Endothelial cell of umbilical vein (primary cell): ENCODE measurements around the gene IGFBP4. TPM values are rescaled to one million over a fixed set of nuclear protein-coding genes. Genes with fewer than 3 reads are reported as not detected.

Source experiments
- BruUV-seq: library from RNA; stranded (reverse); fragments of 400-500 nt; replicated peaks from 2 replicates; lab custom pipeline; 2021; lab: Mats Ljungman, UMichigan
- CTCF ChIA-PET: fragments of 300-600, 350-600 bp; sonication (Branson Sonifier 250); formaldehyde crosslinking; loops from one replicate; lab custom pipeline; 2021; ENCODE audit warnings: antibody characterized with exemption, inconsistent platforms; lab: Charles Lee
- POLR2A ChIA-PET: fragments of 300-600, 350-600 bp; sonication (Branson Sonifier 250); formaldehyde crosslinking; loops from one replicate; lab custom pipeline; 2021; ENCODE audit warnings: antibody characterized with exemption, inconsistent platforms; lab: Charles Lee
- DNase-seq: peaks from one replicate; pipeline ENCODE4 v3.0.0-alpha.2; 2011; ENCODE audit warnings: low read depth, low spot score
- FAIRE-seq: peaks from 2 replicates; lab custom pipeline; 2011; peaks lifted over from hg19 to GRCh38; lab: Jason Lieb, UNC
- H2AFZ ChIP-seq: 2 replicates; pipeline ENCODE4 v1.6.0; 2012; ENCODE audit warnings: low read depth, low read length, control low read depth, inconsistent platforms
- H3K27ac ChIP-seq: 2 replicates; pipeline ENCODE4 v1.5.1; 2011; ENCODE audit warnings: low read depth, mild to moderate bottlenecking, control low read depth, low read length, moderate library complexity; ENCODE audit not compliant: insufficient read depth
- H3K27me3 ChIP-seq, 2 experiments: 2 replicates each; pipeline versions ENCODE4 v1.6.0 to v1.6.1; 2011; ENCODE audit warnings: low read length in 2 of 2, mixed read lengths in 1 of 2; ENCODE audit not compliant: control insufficient read depth in 2 of 2, insufficient read depth in 2 of 2
- H3K36me3 ChIP-seq, 2 experiments: 2 replicates in 1 of 2; 3 replicates in 1 of 2; pipeline ENCODE4 v1.5.1; 2011; ENCODE audit warnings: low read length in 2 of 2, mild to moderate bottlenecking in 1 of 2, moderate library complexity in 1 of 2; ENCODE audit not compliant: control insufficient read depth in 2 of 2, insufficient read depth in 2 of 2; ENCODE audit errors: extremely low read depth in 1 of 2
- H3K4me1 ChIP-seq: 3 replicates; pipeline ENCODE4 v1.5.1; 2011; ENCODE audit warnings: mild to moderate bottlenecking, low read length; ENCODE audit not compliant: control insufficient read depth, insufficient read depth; ENCODE audit errors: extremely low read depth
- H3K4me2 ChIP-seq: 2 replicates; pipeline ENCODE4 v1.6.1; 2011; ENCODE audit warnings: low read length, control low read depth, mixed read lengths; ENCODE audit not compliant: insufficient read depth
- H3K4me3 ChIP-seq, 3 experiments: fragments of 200-600 bp in 1 of 3; sonication (generic), shearing (Covaris generic) in 1 of 3; replicated peaks in 1 of 3; 2 replicates each; pipeline ENCODE4 v1.5.1; 2011 to 2016; ENCODE audit warnings: control low read depth in 3 of 3, low read length in 3 of 3, mild to moderate bottlenecking in 2 of 3, inconsistent platforms in 1 of 3, low read depth in 1 of 3, moderate library complexity in 1 of 3; ENCODE audit not compliant: insufficient read depth in 1 of 3
- H3K79me2 ChIP-seq: 2 replicates; pipeline ENCODE4 v1.6.0; 2012; ENCODE audit warnings: low read length, inconsistent platforms; ENCODE audit not compliant: control insufficient read depth, insufficient read depth
- H3K9ac ChIP-seq: replicated peaks from 2 replicates; pipeline ENCODE3; 2011; ENCODE audit warnings: low read length, control low read depth; ENCODE audit not compliant: insufficient read depth; ENCODE audit errors: extremely low read depth
- H3K9me1 ChIP-seq: replicated peaks from 3 replicates; pipeline ENCODE4 v1.6.0; 2011; ENCODE audit warnings: mild to moderate bottlenecking, low read length; ENCODE audit not compliant: control insufficient read depth, insufficient read depth; ENCODE audit errors: extremely low read depth
- H3K9me3 ChIP-seq: replicated peaks from 2 replicates; pipeline ENCODE4 v1.5.1; 2012; ENCODE audit warnings: low read length, inconsistent platforms; ENCODE audit not compliant: control insufficient read depth, insufficient read depth
- H4K20me1 ChIP-seq: replicated peaks from 2 replicates; pipeline ENCODE3; 2011; ENCODE audit warnings: mild to moderate bottlenecking, low read length; ENCODE audit not compliant: control insufficient read depth, insufficient read depth; ENCODE audit errors: extremely low read depth
- EZH2 ChIP-seq: IDR thresholded peaks from 2 replicates; pipeline ENCODE4 v1.6.1; 2012; ENCODE audit warnings: borderline replicate concordance, low read depth, mild to moderate bottlenecking, moderate library complexity, low read length, inconsistent platforms; ENCODE audit not compliant: severe bottlenecking
- FOS ChIP-seq: IDR thresholded peaks from 2 replicates; pipeline ENCODE4 v1.6.1; 2011; ENCODE audit warnings: mild to moderate bottlenecking, low read length, moderate library complexity, borderline replicate concordance; ENCODE audit not compliant: insufficient read depth
- GATA2 ChIP-seq: IDR thresholded peaks from 2 replicates; pipeline ENCODE4 v1.7.0; 2011; ENCODE audit warnings: low read depth, mild to moderate bottlenecking, moderate library complexity, mixed read lengths, low read length; ENCODE audit not compliant: insufficient read length, insufficient read depth
- JUN ChIP-seq: IDR thresholded peaks from 2 replicates; pipeline ENCODE4 v1.6.1; 2011; ENCODE audit warnings: borderline replicate concordance, low read depth; ENCODE audit not compliant: insufficient read length, insufficient read depth
- MYC ChIP-seq: IDR thresholded peaks from one replicate; pipeline ENCODE4 v1.6.1; 2011; ENCODE audit warnings: mild to moderate bottlenecking, low read depth, low read length
- POLR2A ChIP-seq: IDR thresholded peaks from 2 replicates; pipeline ENCODE4 v1.6.1; 2012; ENCODE audit warnings: low read depth, mild to moderate bottlenecking, control low read depth, low read length
- POLR2AphosphoS5 ChIP-seq: IDR thresholded peaks from 2 replicates; pipeline ENCODE4 v1.6.1; 2012; ENCODE audit warnings: low read depth, mild to moderate bottlenecking, control low read depth, low read length, moderate library complexity; ENCODE audit not compliant: insufficient read depth
- dilution Hi-C: fragments of 300-500 bp; cut with MboI; formaldehyde crosslinking; loops from one replicate; pipeline ENCODE4 v1.15.0; 2019; ENCODE audit warnings: low sequenced_read_pairs; ENCODE audit not compliant: extremely low pct_ligation_motif_present
- intact Hi-C: fragments of 100-400 bp; cut with micrococcal nuclease; formaldehyde crosslinking; loops from one replicate; pipeline ENCODE4 v1.10.0; 2022
- polyA plus RNA-seq, 4 experiments: library from polyadenylated mRNA; depleted of rRNA in 3 of 4; stranded (reverse) in 3 of 4; unstranded in 1 of 4; fragments of >200 nt; gene quantifications; 2 replicates each; pipeline versions ENCODE4 v1.2.1 to v1.2.3, GENCODE V29; 2011 to 2012; ENCODE audit warnings: missing spikeins in 1 of 4
- total RNA-seq: library from RNA; stranded (reverse); gene quantifications from 2 replicates; pipeline ENCODE4 v1.2.3, GENCODE V29; 2021
- TF ChIP-seq, protein P1 (sequence below): IDR thresholded peaks from 2 replicates; pipeline ENCODE4 v1.6.1; 2011; ENCODE audit not compliant: insufficient read depth, insufficient read length
- TF ChIP-seq, protein P2 (sequence below), 2 donors: IDR thresholded peaks; 1 replicate in 1 of 2; 2 replicates in 1 of 2; pipeline ENCODE4 v1.5.1; 2011; ENCODE audit warnings: low read length in 2 of 2, mild to moderate bottlenecking in 2 of 2, moderate library complexity in 2 of 2, control low read depth in 1 of 2, inconsistent platforms in 1 of 2, low read depth in 1 of 2; ENCODE audit not compliant: insufficient read depth in 1 of 2; ENCODE audit errors: extremely low read depth in 1 of 2

The IGFBP4 gene
- total and polyA plus RNA-seq, 2 donors (not counting 3 experiments of a cell fraction or from before 2014, with no cell fraction given), result 377 to 618 TPM

DNA sequence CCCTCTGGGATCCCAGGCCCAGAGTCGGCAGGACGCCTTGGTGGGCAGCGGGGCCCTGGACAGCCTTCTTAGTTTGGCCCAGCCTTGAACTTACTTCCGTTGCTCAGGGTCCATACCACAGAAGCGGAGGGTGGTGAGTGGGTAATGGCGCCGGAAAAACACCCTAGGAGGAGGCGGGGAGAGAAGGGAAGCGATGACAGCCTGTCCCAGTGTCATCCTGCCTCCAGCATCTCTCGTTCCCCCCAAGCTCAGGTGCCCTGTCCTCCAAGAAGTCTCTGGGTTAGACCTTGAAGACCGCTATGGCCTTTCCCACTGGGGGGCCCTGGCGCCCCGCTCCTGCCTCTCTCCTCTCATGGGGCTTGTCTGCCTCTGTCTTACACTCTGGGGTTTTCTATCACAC is 35.2 kb downstream of the IGFBP4 start:
- ChIA-PET POLR2A (no interaction called here), CTCF (interaction anchor here (1.5 to 9.5 kb wide), 4 partner anchors 17 to 80 kb away, joined by 3 to 148 read pairs (median 109); partner anchors contain the start of gene IGFBP4)
- Histone ChIP-seq H3K4me2 (no peak overlapping the region), H2AFZ (no peak overlapping the region), H4K20me1 (no peaks in the 10 kb centered on the region), H3K79me2 (no peaks in the 10 kb centered on the region), H3K9ac (no peak overlapping the region), H3K9me3 (no peaks in the 10 kb centered on the region), H3K9me1 (no peaks in the 10 kb centered on the region), H3K4me1 (no peaks in the 10 kb centered on the region), H3K27me3 (peaks cover 0 to 2% of the 10 kb centered on the region in 2 experiments), H3K36me3 (no peaks in the 10 kb centered on the region), H3K4me3 (no peak overlapping the region), H3K27ac (no peak overlapping the region)
- dilution Hi-C loops (no loop called here), intact Hi-C loops (no loop called here)
- TF ChIP-seq MYC (no peak), EZH2 (no peak), POLR2A (no peak), JUN (no peak), FOS (no peak), POLR2AphosphoS5 (no peak), GATA2 (no peak)
- TF ChIP-seq, protein P1, sequence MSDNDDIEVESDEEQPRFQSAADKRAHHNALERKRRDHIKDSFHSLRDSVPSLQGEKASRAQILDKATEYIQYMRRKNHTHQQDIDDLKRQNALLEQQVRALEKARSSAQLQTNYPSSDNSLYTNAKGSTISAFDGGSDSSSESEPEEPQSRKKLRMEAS, result no peak
- TF ChIP-seq, protein P2, sequence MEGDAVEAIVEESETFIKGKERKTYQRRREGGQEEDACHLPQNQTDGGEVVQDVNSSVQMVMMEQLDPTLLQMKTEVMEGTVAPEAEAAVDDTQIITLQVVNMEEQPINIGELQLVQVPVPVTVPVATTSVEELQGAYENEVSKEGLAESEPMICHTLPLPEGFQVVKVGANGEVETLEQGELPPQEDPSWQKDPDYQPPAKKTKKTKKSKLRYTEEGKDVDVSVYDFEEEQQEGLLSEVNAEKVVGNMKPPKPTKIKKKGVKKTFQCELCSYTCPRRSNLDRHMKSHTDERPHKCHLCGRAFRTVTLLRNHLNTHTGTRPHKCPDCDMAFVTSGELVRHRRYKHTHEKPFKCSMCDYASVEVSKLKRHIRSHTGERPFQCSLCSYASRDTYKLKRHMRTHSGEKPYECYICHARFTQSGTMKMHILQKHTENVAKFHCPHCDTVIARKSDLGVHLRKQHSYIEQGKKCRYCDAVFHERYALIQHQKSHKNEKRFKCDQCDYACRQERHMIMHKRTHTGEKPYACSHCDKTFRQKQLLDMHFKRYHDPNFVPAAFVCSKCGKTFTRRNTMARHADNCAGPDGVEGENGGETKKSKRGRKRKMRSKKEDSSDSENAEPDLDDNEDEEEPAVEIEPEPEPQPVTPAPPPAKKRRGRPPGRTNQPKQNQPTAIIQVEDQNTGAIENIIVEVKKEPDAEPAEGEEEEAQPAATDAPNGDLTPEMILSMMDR (IDR thresholded peaks at IDR 0.05; ENCODE audit: extremely low read depth in 1 of 2, insufficient read depth in 1 of 2, low read depth in 1 of 2, low read length in 2 of 2), result no peak
- no TSS peak for BruUV-seq
- FAIRE-seq (no peak), DNase-seq (no peak)
